Nephron (organoid): ENCODE results near the gene WNT7B.
A peak's percentile ranks its signal among the peaks of the same experiment; 100 is the strongest.

Experiments
- H3K27ac Mint-ChIP-seq, 3 experiments: 2 replicates each; pipeline ENCODE4 v1.8.0; 2020; ENCODE audit warnings: mixed read lengths in 3 of 3, mild to moderate bottlenecking in 2 of 3, moderate library complexity in 1 of 3
- H3K27me3 Mint-ChIP-seq: 2 replicates; pipeline ENCODE4 v1.8.0; 2021; ENCODE audit warnings: low read depth, mild to moderate bottlenecking, moderate library complexity, mixed read lengths
- H3K36me3 Mint-ChIP-seq: 2 replicates; pipeline ENCODE4 v1.8.0; 2020; ENCODE audit warnings: low read depth, mixed read lengths
- H3K4me1 Mint-ChIP-seq: 2 replicates; pipeline ENCODE4 v1.8.0; 2020; ENCODE audit warnings: mixed read lengths
- H3K4me3 Mint-ChIP-seq, 3 experiments: 2 replicates each; pipeline ENCODE4 v1.8.0; 2020; ENCODE audit warnings: mild to moderate bottlenecking in 3 of 3, mixed read lengths in 3 of 3, moderate library complexity in 2 of 3
- H3K9me3 Mint-ChIP-seq: 2 replicates; pipeline ENCODE4 v1.8.0; 2020; ENCODE audit warnings: mixed read lengths
- TF ChIP-seq, protein P1 (sequence below), 3 experiments: fragments of 200-600 bp; sonication (generic); IDR thresholded peaks; one replicate each; pipeline ENCODE4 v1.5.0; 2021; ENCODE audit warnings: antibody characterized with exemption in 3 of 3; ENCODE audit not compliant: unreplicated experiment in 3 of 3

WNT7B gene

DNA sequence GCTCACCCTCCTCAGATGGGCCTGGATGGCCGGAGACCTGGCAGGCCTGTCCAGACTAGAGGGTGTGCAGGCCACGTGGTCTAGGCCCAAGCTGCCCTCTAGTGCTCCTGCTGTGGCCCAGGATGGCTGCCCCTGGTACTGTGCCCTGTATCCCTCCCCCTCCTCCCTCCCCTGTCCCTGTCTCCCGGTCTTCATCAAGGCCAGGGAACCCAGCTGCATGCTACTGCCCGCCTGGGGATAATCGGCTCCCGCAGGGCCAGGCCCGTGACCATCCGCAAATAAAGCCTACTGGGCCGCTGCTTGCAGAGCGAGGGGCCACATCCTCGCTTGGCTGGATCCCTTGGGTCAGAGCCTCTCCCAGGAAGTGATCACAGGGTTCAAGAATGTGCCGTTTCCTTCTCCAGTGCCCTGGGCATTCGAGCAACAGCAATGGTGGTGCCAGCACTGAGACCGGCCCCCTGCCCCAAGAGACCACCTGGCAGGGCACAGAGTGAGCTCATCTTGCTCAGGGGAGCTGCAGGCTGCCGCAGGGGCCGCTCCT, 51.1 kb downstream of the WNT7B start:
- H3K27ac Mint-ChIP-seq: peak overlapping the region in 1 of 3 experiments; percentile 29
- H3K4me1 Mint-ChIP-seq: peaks cover 6% of the 10 kb centered on the region
- H3K27me3 Mint-ChIP-seq: peaks cover 7% of the 10 kb centered on the region
- no peaks in the 10 kb centered on the region for H3K9me3 Mint-ChIP-seq
- H3K4me3 Mint-ChIP-seq: no peak overlapping the region
- H3K36me3 Mint-ChIP-seq: no peaks in the 10 kb centered on the region
- TF ChIP-seq, protein P1, sequence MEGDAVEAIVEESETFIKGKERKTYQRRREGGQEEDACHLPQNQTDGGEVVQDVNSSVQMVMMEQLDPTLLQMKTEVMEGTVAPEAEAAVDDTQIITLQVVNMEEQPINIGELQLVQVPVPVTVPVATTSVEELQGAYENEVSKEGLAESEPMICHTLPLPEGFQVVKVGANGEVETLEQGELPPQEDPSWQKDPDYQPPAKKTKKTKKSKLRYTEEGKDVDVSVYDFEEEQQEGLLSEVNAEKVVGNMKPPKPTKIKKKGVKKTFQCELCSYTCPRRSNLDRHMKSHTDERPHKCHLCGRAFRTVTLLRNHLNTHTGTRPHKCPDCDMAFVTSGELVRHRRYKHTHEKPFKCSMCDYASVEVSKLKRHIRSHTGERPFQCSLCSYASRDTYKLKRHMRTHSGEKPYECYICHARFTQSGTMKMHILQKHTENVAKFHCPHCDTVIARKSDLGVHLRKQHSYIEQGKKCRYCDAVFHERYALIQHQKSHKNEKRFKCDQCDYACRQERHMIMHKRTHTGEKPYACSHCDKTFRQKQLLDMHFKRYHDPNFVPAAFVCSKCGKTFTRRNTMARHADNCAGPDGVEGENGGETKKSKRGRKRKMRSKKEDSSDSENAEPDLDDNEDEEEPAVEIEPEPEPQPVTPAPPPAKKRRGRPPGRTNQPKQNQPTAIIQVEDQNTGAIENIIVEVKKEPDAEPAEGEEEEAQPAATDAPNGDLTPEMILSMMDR (IDR thresholded peaks at IDR 0.05; ENCODE audit: unreplicated experiment in 3 of 3): no peak

DNA sequence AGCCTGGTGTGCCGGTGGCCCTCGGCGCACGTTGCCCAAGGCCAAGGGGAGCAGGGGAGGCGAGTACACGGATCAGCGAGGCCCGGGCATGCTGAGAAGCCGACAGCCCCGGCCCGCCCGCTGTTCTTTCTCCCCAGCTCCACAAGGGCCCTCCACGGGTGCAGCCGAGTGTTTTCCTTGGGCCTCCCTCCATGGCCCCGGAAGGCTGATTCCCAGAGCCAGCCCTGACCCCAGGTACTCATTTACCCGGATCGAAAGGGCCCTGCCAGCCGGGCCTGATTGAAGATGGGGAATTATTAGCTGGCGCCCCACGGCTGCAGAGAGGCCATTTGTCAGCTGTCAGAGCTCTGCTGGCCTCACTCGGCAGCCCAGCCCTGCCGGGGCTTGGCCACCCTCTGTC, 53.1 kb downstream of the WNT7B start:
- H3K4me3 Mint-ChIP-seq: peak overlapping the region in 1 of 3 experiments; percentile 61
- no peaks in the 10 kb centered on the region for H3K36me3 Mint-ChIP-seq
- H3K4me1 Mint-ChIP-seq: peaks cover 6% of the 10 kb centered on the region
- peak overlapping the region; percentile 85 to 86 (median 85) for H3K27ac Mint-ChIP-seq
- no peaks in the 10 kb centered on the region for H3K9me3 Mint-ChIP-seq
- TF ChIP-seq, protein P1 (IDR thresholded peaks at IDR 0.05; ENCODE audit: unreplicated experiment in 3 of 3): no peak
- peaks cover 9% of the 10 kb centered on the region for H3K27me3 Mint-ChIP-seq

DNA sequence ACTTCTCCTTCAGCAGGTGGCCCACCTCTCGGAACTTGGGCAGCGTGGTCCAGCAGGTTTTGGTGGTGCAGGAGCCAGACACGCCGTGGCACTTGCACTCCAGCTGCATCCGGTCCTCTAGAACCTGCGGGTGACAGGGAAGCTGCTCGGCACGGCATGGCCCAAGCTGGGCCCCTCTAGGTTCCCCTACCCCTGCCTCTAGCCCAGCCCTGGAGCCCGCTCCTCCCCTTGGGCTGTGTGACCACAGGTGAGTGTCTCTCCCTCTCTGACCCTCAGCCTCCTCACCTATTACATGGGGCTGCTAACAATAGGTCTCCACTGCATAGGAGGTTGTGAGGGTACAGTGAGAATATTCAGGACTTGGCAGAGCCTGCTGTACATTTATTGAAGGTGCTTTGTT, 53.8 kb downstream of the WNT7B start:
- Mint-ChIP-seq H3K4me1 (peaks cover 6% of the 10 kb centered on the region), H3K36me3 (no peaks in the 10 kb centered on the region), H3K4me3 (no peak overlapping the region), H3K27me3 (peaks cover 9% of the 10 kb centered on the region), H3K9me3 (no peaks in the 10 kb centered on the region), H3K27ac (peak overlapping the region in 2 of 3 experiments; percentile 85)
- TF ChIP-seq, protein P1 (IDR thresholded peaks at IDR 0.05; ENCODE audit: unreplicated experiment in 3 of 3): no peak

DNA sequence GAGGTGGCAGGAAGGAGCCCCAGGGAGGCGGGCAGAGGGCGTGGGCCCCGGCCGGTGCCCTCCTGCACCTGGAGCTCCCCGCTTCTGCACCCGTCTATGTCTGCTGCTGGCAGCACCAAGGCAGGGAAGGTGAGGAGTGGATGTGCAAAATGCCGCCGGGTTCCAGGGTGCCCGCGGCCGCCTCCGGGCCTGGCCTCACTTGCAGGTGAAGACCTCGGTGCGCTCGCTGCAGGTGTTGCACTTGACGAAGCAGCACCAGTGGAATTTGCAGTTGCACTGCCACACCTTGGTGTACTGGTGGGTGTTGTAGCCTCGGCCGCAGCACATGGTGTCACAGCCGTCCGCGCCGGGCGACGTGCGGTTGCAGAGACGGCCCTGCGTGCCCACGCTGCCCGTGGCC, 54.3 kb downstream of the WNT7B start:
- no peak overlapping the region for H3K4me3 Mint-ChIP-seq
- H3K36me3 Mint-ChIP-seq: no peaks in the 10 kb centered on the region
- H3K4me1 Mint-ChIP-seq: peaks cover 6% of the 10 kb centered on the region
- no peak overlapping the region for H3K27ac Mint-ChIP-seq
- no peaks in the 10 kb centered on the region for H3K9me3 Mint-ChIP-seq
- TF ChIP-seq, protein P1 (IDR thresholded peaks at IDR 0.05; ENCODE audit: unreplicated experiment in 3 of 3): no peak
- H3K27me3 Mint-ChIP-seq: peaks cover 13% of the 10 kb centered on the region

DNA sequence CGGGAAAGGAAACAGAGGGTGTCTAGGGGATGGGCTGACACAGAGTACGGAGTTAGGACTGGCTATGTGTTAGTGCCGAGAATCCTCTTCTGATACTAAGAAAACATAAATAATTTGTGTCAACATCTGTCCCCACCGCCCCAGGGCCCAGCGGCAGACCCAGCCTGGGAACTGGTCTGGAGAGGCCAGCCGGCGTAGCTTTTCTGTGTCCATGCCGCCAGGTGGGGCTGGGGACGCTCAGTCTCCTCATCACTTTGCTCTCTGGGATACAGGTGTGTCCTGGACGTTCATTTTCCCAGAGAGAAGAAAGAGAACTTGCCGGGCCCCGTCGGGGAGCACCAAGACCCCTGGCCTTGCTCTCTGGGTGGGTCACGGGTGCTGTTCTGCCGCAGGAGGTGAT, 54.7 kb downstream of the WNT7B start:
- Mint-ChIP-seq H3K4me3 (no peak overlapping the region), H3K9me3 (no peaks in the 10 kb centered on the region), H3K36me3 (no peaks in the 10 kb centered on the region), H3K27ac (no peak overlapping the region), H3K4me1 (peaks cover 6% of the 10 kb centered on the region), H3K27me3 (peaks cover 15% of the 10 kb centered on the region)
- TF ChIP-seq, protein P1 (IDR thresholded peaks at IDR 0.05; ENCODE audit: unreplicated experiment in 3 of 3): no peak

DNA sequence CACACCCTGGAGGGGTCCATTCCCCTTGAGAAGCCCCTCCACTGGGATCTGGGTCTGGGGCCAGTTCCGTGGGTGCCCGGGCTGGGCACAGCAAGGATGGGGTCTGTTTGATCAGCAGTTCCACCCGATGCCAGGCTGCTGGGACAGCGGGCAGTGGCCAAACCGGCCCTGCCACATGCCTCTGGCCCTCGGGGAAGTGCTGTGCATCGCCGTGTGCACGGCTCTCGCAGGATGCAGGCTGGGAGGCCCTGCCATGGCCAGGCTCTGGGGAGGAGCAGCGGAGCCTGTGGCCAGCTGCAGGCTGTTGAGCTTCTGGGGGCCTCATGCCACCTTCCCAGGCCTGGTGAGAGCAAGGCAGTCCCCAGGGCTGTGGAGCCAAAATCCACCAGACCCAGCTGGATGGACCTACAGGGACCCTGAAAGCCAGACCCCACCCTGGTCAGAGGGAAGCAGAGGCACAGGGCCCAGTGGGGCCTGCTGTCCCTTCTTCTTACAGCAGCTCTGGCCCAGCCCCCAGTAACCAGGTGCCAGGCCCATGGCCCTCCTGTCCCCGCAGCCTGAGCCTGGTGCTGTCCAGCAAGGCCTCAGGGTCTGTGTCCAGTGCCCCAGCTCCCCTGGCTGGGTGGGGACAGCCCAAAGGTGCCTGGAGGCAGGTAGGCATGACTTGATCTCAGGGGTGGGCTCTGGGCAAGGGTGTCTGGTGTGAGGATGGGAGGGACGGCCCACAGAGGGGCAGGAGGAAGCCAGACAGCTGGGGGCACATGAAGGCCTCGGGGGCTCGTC, 57.3 kb downstream of the WNT7B start:
- TF ChIP-seq, protein P1 (IDR thresholded peaks at IDR 0.05; ENCODE audit: unreplicated experiment in 3 of 3): no peak
- Mint-ChIP-seq H3K36me3 (no peaks in the 10 kb centered on the region), H3K27ac (no peak overlapping the region), H3K4me3 (no peak overlapping the region), H3K27me3 (peaks cover 15% of the 10 kb centered on the region), H3K9me3 (no peaks in the 10 kb centered on the region), H3K4me1 (peaks cover 6% of the 10 kb centered on the region)
